Islet of Langerhans (tissue), 1 donor: Measurements from ENCODE around the gene UBAC1.
"Not testable (repeated sequence)": the region's sequence is repeated elsewhere in the genome, so short reads cannot be mapped to it uniquely, and the experiment has no call there.

ENCODE experiments used
- FAIRE-seq: peaks from one replicate; lab custom pipeline; 2011; peaks lifted over from hg19 to GRCh38; lab: Jason Lieb, UNC

UBAC1 gene

DNA sequence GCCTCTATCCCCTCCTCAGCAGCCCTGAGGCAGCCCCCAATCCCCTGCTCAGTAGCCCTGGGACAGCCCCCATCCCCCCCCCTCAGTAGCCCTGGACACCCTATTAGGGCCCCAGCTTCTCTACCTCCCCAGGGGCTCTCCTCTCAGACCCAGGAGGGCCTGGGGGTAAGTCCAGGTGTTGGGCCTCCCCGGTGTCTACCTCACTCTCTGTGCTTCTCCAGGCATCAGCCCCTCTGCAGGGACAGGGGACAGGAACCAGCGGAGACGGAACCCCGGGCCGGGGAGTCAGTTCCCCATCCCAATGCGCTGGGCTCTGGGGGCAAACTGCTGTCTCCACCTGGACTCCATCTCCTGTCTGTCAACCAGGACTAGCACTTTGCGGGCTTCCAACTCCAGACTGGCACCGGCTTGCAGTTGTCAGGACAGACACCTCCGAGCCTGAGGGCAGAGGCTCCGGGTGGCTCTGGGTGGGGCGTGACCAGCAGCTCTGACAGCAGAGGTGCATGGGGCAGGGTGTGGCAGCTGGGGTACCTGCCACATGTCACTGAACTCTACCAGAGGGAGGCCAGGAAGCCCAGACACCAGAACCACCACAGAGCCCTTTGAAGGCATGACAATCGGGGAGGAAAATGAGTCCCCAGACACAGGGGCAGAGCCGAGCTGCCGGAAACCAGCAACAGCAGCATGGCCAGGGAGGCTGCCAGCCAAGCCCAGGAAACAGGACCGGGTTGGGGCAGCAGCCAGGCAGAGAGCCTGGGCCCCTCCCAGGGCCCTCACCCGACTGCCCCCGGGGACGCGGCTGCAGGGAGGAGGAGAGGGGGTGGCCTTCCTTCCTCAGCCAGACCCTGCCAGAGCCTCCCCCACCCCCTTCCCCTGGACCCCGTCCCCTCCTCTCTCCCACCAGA lies 17.7 kb upstream of the UBAC1 start:
- FAIRE-seq = no peak

DNA sequence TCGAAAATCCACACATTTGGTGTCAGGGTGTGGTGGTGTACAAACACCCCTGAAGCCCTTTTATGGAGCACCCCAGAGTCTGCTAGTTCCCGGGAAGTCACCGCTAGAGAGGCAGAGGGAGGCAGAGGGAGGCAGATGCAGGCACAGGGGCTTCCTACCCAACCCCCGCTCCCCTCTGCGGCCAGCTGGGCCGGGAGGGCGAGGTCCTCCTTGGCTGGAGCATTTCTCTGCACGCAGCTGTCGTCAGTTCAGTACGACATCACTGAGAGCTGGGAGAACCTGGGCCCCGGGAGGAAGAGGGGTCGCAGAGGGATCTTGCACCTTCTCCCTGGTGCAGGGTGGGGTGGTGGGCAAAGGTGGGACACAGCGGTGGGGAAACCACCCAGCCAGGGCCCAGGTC lies 15.8 kb upstream of the UBAC1 start:
- FAIRE-seq = no peak

GRCh38 chr9:135976531-135976930 lies 15.4 kb upstream of the UBAC1 start:
- FAIRE-seq = no peak

DNA sequence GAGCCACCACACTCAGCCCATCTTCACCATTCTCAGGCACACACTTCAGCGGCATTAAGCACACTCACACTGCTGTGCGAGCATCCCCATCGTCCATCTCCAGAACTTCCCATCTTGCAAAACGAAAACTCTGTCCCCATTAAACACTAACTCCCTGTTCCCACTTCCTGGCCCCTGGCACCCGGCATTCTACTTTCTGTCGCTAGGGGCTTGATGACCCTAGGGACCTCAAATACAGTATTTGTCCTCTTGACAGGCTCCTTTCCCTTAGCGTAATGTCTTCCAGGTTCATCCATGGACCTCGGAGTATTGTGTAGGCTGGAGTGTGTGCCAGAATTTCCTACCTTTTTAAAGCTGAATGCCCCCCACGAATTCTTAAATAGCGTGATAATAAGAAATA lies 14.7 kb upstream of the UBAC1 start:
- no peak for FAIRE-seq

DNA sequence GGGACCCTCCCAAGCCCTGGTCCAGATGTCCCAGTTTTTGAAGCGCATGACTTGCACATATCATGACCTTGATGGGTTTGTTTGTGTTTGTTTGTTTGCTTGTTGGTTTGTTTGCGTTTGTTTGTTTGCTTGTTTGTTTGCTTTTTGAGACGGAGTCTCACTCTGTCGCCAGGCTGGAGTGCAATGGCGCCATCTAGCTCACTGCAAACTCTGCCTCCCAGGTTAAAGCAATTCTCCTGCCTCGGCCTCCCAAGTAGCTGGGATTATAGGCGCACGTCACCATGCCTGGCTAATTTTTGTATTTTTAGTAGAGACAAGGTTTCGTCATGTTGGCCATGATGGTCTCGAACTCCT lies 13.0 kb upstream of the UBAC1 start:
- no peak for FAIRE-seq

DNA sequence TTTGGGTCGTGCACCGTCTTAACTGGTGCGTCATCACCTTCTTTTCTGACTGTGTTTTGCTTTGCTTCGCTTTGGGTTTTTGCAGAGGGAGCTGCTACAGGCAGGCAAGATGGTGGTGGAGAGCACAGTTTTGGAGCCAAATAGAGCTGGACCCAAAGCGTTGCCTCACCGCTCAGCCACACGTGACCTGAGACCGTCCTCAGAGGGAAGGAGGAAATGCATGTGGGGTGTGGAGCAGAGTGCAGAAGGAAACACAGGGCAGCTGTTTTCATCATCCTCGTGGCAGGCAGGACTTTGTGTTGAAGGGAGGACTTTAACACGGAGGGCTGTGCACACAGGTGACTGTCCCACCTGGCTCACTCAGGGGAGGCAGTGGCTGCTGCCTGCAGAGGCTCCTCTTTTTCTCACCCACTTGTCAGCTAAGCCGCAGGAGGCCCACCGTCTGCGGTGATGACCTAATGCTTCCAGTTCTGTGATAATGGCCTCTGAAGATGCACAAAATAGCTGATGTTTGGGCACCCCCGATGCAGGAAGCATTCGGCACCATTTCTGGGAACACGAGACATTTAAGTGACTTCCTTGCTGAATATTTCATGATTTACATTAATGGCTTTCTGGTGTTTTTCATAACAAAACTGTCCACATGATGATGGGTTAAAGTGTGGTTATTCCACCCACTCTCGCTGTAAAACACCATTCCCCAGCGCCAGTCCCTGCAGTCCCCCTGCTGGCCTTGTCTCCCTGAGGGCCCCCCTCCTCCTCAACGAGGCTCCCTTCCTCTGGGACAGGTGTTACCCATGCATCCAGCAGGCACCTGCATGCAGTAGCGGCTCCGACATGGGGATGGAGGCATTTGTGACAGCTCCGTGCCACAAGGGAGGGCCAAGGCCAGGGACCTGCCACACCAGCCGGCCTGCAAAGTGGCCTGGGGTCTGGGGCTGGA lies 12.4 kb upstream of the UBAC1 start:
- FAIRE-seq = no peak

- no peak for FAIRE-seq
These were observed 10.7 kb upstream of the UBAC1 start for GRCh38 chr9:135971892-135972291.

- no peak for FAIRE-seq
These were observed 10.1 kb upstream of the UBAC1 start for GRCh38 chr9:135971111-135971766.

- FAIRE-seq = no peak
These were observed 9.1 kb upstream of the UBAC1 start for GRCh38 chr9:135970128-135970815.

DNA sequence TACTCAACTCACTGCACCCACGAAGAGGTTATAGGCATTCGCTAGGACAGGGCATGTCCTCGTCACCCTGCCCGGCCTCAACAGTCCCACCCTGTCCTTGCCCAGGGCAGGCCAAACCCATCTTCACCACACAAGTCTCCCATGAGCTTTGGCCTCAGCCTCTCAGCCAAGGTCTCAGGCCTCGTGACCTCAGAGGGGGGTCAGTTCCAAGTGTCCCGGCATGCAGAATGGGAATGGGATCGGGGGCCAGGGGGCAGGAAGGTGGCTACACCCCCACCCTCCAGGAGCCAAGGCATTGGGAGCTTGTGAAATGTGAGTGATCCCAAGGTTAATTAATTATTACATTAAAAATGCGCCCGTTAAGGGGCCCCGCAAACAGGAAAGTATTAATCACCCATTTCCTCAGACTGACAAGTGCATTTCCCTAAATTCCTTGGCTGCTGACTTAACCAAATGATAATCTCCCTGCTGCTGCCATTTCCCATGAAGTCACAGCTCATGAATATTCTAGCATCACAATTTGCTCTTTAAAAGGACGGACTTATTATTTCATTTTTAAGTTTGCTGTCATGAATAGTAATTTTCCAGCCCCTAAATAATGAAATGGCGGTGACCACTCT lies 8.0 kb upstream of the UBAC1 start:
- no peak for FAIRE-seq

GRCh38 chr9:135968601-135969000 lies 7.4 kb upstream of the UBAC1 start:
- FAIRE-seq = no peak

DNA sequence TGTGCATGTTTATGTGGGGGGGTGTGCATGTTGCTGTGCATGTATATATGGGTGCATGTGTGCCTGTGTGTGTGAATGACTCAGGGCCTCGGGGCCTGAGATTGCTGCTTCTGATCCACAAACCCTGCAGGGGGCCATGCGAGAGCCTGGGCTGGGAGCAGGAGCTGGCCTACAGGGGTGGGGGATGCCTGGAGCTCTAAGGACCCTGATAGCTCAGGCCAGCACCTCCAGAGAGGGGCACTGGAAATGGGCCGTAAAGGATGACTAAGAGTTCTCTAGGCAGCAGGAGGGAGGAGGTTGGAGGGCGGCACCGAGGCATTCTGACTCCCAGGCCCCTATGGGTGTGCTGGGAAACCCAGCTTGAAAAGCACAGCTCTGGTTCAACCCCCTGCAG lies 6.9 kb upstream of the UBAC1 start:
- no peak for FAIRE-seq

DNA sequence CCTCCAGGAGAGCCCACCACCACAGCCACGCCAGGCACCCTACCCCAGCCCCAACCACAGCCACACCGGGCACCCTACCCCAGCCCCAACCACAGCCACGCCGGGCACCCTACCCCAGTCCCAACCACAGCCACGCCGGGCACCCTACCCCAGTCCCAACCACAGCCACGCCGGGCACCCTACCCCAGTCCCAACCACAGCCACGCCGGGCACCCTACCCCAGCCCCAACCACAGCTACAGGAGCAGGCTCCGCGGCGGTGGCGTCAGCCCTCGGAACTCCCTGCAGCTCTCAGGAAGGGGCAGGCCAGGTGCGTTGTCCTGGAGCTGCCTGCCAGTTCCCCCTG lies 5.7 kb upstream of the UBAC1 start:
- not testable (repeated sequence) for FAIRE-seq

DNA sequence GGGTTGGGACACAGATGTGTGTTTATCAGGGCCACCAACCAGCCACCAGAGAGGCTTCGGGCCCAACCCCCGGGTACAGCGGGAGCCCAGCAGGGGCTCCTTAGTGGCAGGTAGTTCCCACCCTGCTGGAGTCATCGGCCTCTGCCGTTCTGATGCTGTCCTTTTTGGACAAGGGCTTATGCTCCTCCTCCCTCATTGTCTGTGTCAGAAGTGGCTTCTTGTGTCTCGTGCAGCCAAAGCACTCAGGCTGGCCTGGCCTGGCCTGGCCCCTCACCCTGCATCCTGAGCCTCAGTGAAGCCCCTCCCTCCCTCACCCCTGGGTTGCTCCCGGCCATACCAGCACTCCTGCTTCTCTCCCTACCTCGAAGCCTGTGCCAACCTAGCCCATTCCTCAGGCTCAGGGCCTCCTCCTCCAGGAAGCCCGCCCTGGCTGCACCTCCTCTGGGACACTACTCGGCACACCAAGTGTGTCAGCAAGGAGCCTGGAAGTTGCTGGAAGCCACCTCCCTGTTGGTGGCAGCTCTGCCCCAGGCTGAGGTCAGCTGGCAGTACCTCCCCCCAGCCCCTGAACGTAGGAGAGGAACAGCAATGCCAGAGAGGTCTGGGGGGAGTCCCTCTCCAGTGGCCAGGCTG lies 4.1 kb upstream of the UBAC1 start:
- no peak for FAIRE-seq

GRCh38 chr9:135963938-135964337 lies 2.8 kb upstream of the UBAC1 start:
- FAIRE-seq = no peak

- FAIRE-seq = no peak
These were observed 2.2 kb upstream of the UBAC1 start for GRCh38 chr9:135963338-135963737.

GRCh38 chr9:135962696-135963307 lies 1.6 kb upstream of the UBAC1 start:
- no peak for FAIRE-seq

GRCh38 chr9:135961811-135962695 lies 880 bp upstream of the UBAC1 start:
- FAIRE-seq = no peak

- FAIRE-seq = no peak
These were observed 529 bp downstream of the UBAC1 start for GRCh38 chr9:135960411-135961276.
